ENCODE measurements around the gene ROR2. TPM values are rescaled to one million over a fixed set of nuclear protein-coding genes. Genes with fewer than 3 reads are reported as not detected.

ROR2 gene
- total RNA-seq, 3 donors from 2014 or later, result 3.9 to 56.0 (median 6.5) TPM

DNA sequence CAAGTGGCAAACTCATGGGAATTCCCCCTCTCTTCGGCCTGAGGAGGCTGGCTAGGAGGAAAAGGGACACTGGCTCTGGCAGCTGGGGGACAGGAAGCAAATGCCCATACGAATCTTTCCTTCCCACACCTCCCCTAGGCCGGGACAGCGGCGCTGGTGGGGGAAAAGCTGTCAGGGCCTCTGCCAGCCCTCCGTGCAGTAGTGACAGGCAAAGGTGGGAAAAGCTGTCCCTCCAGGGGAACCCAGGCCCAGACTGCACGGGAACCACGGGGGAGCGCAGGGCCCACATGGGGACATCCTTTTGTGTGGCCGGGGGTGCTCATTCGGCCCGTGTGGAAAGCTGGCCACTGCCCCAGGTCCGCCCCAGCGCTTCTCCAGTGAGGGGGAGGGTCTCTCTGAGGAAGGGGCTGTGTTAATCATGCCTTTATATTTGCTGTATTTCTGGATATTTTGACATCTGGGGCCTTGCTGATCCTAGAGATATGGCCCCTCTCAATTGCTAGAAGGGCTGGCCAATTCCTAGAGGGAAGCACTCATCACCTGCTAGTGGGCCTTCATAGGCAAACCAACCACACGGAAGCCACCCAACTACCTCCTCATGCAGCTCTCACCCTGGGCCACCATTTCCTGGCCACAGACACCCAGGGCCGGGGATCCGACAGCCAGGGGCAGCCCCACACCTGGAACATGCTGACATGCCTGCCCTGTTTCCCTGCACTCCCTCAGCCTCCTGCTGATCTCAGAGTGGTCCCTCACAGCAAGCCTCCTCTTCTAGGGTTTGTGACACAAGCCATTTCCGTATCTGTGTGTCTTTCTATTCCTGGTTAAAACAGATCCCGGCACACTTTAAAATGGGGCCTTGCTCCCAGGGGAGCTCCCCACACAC is 138.8 kb downstream of the ROR2 start:
- no peaks in the 10 kb centered on the region for H3K36me3 ChIP-seq (ENCODE audit: low read depth)
- intact Hi-C loops (cut with DNase I, micrococcal nuclease), result no loop called here
- H3K4me3 ChIP-seq, result no peak overlapping the region
- ATAC-seq (peak; percentile 9), DNase-seq (no peak)
- H3K9me3 ChIP-seq, result no peaks in the 10 kb centered on the region
- H3K4me1 ChIP-seq (ENCODE audit: low read depth), result peaks cover 4% of the 10 kb centered on the region
- TF ChIP-seq CTCF (IDR thresholded peaks at IDR 0.05), result no peak

DNA sequence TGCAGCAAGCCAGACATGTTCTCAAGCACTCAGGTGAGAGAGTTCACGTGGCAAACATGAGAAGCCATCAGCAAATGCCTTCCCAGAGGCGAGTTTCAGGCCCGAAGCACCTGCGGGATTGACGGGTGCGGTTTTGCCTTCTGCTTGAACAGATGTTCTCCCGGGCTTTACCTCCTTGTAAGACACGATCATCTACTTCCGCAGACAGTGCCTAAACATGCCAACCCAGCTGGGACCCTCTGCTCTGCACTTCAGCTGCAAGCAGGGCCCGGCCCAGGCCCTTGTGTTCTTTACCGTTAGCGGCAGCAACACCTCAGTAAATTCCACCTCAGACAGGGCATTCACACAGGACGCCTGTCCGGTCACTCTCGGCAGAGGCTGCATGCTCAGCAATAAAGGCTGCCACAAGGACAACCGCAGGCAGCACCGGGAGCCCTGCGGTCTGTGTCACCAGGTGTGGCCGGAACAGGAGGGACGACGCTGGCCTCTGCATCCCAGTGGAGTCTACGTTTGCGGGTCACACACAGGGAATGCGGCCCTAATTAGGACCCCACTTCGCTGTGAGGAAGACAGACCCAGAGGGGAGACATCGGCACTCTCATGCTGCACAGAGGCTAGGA is 139.6 kb downstream of the ROR2 start:
- no peak for ATAC-seq

DNA sequence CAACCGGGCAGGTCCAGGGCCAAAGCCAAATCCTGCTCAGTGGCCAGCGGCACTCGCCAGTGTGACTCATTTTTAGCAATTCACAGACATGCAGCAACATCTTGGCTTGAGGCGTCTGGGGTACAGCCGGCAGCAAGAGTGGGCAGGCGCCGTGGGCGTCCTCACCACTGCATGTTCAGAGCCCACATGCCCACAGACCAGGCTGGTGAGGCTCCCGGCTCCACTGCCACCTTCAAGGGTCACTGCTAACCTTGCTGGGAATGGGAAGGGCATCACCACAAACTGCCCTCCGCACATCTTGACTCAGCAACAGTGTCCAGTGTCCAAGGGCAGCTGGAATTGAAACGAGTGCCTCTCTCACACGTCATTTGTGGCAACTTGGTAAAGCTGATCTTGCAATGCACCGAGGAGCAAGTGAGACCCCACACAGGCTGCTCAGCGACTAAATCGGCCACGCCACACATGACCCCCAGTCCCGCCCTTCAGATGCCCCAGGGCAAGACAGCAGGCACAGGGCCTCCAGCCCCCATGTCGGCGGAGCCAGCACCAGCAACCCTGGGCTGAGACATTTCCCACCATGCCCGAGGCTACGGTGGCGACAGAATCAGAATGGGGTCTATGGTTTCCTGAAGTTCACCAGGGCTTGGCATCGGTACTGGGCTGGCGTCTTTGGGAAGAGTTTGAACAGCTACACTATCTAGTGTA is 140.3 kb downstream of the ROR2 start:
- Histone ChIP-seq H3K36me3 (ENCODE audit: low read depth) (no peaks in the 10 kb centered on the region), H3K4me1 (ENCODE audit: low read depth) (peaks cover under 1% of the 10 kb centered on the region), H3K9me3 (no peaks in the 10 kb centered on the region), H3K4me3 (no peak overlapping the region)
- DNase-seq (no peak), ATAC-seq (peak; percentile 20)
- no peak for TF ChIP-seq CTCF (IDR thresholded peaks at IDR 0.05)
- intact Hi-C loops (cut with DNase I, micrococcal nuclease), result no loop called here

More for the DNA sequence above, 139.6 kb downstream of the ROR2 start:
- intact Hi-C loops (cut with DNase I, micrococcal nuclease), result no loop called here
- Histone ChIP-seq H3K4me1 (ENCODE audit: low read depth) (peaks cover 4% of the 10 kb centered on the region), H3K4me3 (no peak overlapping the region), H3K9me3 (no peaks in the 10 kb centered on the region), H3K36me3 (ENCODE audit: low read depth) (no peaks in the 10 kb centered on the region)
- no peak for DNase-seq
- no peak for TF ChIP-seq CTCF (IDR thresholded peaks at IDR 0.05)

- no peaks in the 10 kb centered on the region for H3K9me3 ChIP-seq
- DNase-seq, result no peak
- intact Hi-C loops (cut with DNase I, micrococcal nuclease), result no loop called here
- no peak for ATAC-seq
- TF ChIP-seq CTCF (IDR thresholded peaks at IDR 0.05), result no peak
- H3K4me3 ChIP-seq, result no peak overlapping the region
- no peaks in the 10 kb centered on the region for H3K4me1 ChIP-seq (ENCODE audit: low read depth)
- H3K36me3 ChIP-seq (ENCODE audit: low read depth), result no peaks in the 10 kb centered on the region
These were observed 142.3 kb downstream of the ROR2 start for GRCh38 chr9:91807643-91808246.

DNA sequence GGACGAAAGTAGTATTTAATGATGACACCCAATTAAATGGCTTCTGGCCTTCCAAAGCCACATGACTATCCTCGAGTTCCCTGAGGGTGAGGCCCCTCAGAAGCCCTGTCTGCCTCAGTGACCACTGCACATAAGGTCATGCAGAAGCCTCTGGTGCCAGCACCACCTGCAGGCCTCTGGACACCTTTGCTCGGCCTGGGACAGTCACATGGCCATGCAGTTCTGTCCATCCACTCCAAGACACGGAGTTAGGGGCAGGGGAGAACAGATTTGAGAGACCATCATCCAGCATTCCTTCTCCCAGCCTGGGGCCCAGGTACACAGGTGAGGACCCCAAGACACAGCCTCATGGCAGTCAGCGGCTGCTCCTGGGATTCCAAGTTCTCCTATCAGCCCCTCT is 145.0 kb downstream of the ROR2 start:
- Histone ChIP-seq H3K4me3 (no peak overlapping the region), H3K36me3 (ENCODE audit: low read depth) (no peaks in the 10 kb centered on the region), H3K4me1 (ENCODE audit: low read depth) (no peaks in the 10 kb centered on the region), H3K9me3 (no peaks in the 10 kb centered on the region)
- intact Hi-C loops (cut with DNase I, micrococcal nuclease), result no loop called here
- no peak for TF ChIP-seq CTCF (IDR thresholded peaks at IDR 0.05)
- DNase-seq (no peak), ATAC-seq (no peak)

Measured in mucosa of descending colon (tissue), 3 donors.